Measurements from ENCODE around the gene EIPR1. TPM values are rescaled to one million over a fixed set of nuclear protein-coding genes. Genes with fewer than 3 reads are reported as not detected.

Gene EIPR1
- total and polyA plus RNA-seq, 8 donors = 4.3 to 12.5 (median 6.4) TPM

DNA sequence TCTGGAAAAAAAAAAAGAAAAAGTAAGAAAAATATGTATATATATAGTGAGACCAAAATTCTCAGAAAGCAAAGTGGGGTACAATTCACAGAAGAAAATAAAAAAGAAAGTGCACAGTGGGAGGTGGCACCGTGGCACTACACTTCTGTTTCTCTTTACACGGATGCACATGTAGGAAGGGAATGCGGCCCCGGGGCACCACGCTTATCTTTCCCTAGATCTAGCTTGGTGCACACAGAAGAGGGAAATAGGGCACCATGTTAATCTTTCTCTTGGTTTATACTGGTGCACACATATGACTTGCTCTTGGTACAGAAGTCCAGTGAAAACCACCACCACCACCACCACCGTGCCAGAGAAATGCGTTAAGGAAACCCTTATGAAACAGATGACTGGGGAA is 32.0 kb downstream of the EIPR1 start:
- H3K4me3 ChIP-seq = no peak overlapping the region
- FAIRE-seq (no peak), ATAC-seq (no peak), DNase-seq (no peak)
- no peaks in the 10 kb centered on the region for H3K4me1 ChIP-seq
- H3K27me3 ChIP-seq = no peaks in the 10 kb centered on the region
- intact Hi-C loops (cut with DNase I) = no loop called here
- 89 to 97% methylated on average over 7 of the region's 7 CpGs for WGBS, 2 donors
- H3K9me3 ChIP-seq = no peaks in the 10 kb centered on the region
- no peak overlapping the region for H3K27ac ChIP-seq
- TF ChIP-seq CTCF (IDR thresholded peaks at IDR 0.05) = no peak
- H3K36me3 ChIP-seq = no peaks in the 10 kb centered on the region

DNA sequence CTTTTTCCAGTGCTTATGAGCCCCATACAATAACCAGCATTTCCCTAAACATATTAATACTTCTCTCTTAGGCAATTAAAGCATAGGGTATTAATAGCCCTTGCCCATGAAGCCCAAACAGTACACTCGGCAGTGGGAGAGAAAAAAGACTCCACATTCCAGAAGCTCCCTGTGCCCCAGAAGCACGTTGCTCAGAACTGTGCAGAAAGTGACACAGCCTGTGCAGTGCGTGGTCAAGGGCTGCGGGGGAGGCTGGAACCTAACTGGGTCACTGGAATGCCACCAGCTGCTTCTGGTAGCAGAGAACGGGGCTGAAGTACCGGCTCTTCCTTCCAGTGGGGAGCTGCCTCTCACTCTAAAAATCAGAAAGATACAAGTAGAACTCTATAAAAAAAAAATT is 32.7 kb downstream of the EIPR1 start:
- intact Hi-C loops (cut with DNase I) = no loop called here
- TF ChIP-seq CTCF (IDR thresholded peaks at IDR 0.05) = no peak
- no peak overlapping the region for H3K27ac ChIP-seq
- DNase-seq (no peak), FAIRE-seq (no peak), ATAC-seq (no peak)
- H3K4me3 ChIP-seq = no peak overlapping the region
- H3K9me3 ChIP-seq = no peaks in the 10 kb centered on the region
- no peaks in the 10 kb centered on the region for H3K27me3 ChIP-seq
- WGBS, 2 donors = 92 to 96% methylated on average over 6 of the region's 6 CpGs
- H3K36me3 ChIP-seq = no peaks in the 10 kb centered on the region
- no peaks in the 10 kb centered on the region for H3K4me1 ChIP-seq

DNA sequence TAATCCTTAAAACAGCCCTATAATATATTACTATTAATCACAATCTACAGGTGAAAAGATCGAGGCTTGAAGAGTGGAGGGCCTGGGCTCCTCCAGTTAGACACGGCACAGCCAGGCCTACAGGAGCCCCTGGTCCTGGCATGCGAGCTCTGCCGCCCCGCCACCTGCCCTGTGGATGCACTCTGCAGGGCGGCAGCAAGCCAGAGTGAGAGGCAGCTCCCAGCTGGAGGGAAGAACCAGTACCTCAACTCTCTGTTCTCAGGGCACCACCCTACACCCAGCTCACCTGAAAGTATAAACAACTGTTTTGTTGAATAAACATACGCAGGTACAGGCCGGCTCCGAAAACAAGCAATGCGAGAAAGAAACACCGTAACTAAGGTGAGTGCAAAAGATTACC is 34.6 kb downstream of the EIPR1 start:
- Histone ChIP-seq H3K27ac (no peak overlapping the region), H3K27me3 (no peaks in the 10 kb centered on the region), H3K4me3 (no peak overlapping the region), H3K36me3 (no peaks in the 10 kb centered on the region), H3K4me1 (no peaks in the 10 kb centered on the region), H3K9me3 (no peaks in the 10 kb centered on the region)
- no peak for FAIRE-seq
- no peak for DNase-seq
- no peak for TF ChIP-seq CTCF (IDR thresholded peaks at IDR 0.05)
- no peak for ATAC-seq
- 90 to 93% methylated on average over 11 of the region's 11 CpGs for WGBS, 2 donors
- intact Hi-C loops (cut with DNase I) = no loop called here

GRCh38 chr2:3342324-3342723 is 35.3 kb downstream of the EIPR1 start:
- TF ChIP-seq CTCF (IDR thresholded peaks at IDR 0.05) = no peak
- Histone ChIP-seq H3K36me3 (no peaks in the 10 kb centered on the region), H3K9me3 (no peaks in the 10 kb centered on the region), H3K27me3 (no peaks in the 10 kb centered on the region), H3K27ac (no peak overlapping the region), H3K4me3 (no peak overlapping the region), H3K4me1 (no peaks in the 10 kb centered on the region)
- no peak for FAIRE-seq
- intact Hi-C loops (cut with DNase I) = no loop called here
- ATAC-seq = no peak
- WGBS, 2 donors = 95% methylated on average over 9 of the region's 9 CpGs
- DNase-seq = no peak

- H3K36me3 ChIP-seq = no peaks in the 10 kb centered on the region
- ATAC-seq (no peak), DNase-seq (no peak), FAIRE-seq (no peak)
- intact Hi-C loops (cut with DNase I) = no loop called here
- TF ChIP-seq CTCF (IDR thresholded peaks at IDR 0.05) = no peak
- H3K27ac ChIP-seq = no peak overlapping the region
- H3K4me1 ChIP-seq = no peaks in the 10 kb centered on the region
- no peaks in the 10 kb centered on the region for H3K27me3 ChIP-seq
- H3K4me3 ChIP-seq = no peak overlapping the region
- H3K9me3 ChIP-seq = no peaks in the 10 kb centered on the region
- WGBS, 2 donors = 92 to 95% methylated on average over 8 of the region's 8 CpGs
Measured at GRCh38 chr2:3341336-3341735, 36.3 kb downstream of the EIPR1 start.

All from pancreas (tissue), 10 donors.